Activated CD8-positive, alpha-beta memory T cell treated with anti-CD3 and anti-CD28 coated beads, Interleukin-2, amount 50 U/mL, for 1 hour (primary cell): ENCODE data around the gene TNNT1.
A peak's percentile ranks its signal among the peaks of the same experiment; 100 is the strongest.
"Not testable (repeated sequence)": the region's sequence is repeated elsewhere in the genome, so short reads cannot be mapped to it uniquely, and the experiment has no call there.

ENCODE experiments used
- DNase-seq: peaks from one replicate; pipeline ENCODE4 v3.0.0-alpha.2; 2020; ENCODE audit errors: extremely low read depth

TNNT1 gene, protein sequence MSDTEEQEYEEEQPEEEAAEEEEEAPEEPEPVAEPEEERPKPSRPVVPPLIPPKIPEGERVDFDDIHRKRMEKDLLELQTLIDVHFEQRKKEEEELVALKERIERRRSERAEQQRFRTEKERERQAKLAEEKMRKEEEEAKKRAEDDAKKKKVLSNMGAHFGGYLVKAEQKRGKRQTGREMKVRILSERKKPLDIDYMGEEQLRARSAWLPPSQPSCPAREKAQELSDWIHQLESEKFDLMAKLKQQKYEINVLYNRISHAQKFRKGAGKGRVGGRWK

DNA sequence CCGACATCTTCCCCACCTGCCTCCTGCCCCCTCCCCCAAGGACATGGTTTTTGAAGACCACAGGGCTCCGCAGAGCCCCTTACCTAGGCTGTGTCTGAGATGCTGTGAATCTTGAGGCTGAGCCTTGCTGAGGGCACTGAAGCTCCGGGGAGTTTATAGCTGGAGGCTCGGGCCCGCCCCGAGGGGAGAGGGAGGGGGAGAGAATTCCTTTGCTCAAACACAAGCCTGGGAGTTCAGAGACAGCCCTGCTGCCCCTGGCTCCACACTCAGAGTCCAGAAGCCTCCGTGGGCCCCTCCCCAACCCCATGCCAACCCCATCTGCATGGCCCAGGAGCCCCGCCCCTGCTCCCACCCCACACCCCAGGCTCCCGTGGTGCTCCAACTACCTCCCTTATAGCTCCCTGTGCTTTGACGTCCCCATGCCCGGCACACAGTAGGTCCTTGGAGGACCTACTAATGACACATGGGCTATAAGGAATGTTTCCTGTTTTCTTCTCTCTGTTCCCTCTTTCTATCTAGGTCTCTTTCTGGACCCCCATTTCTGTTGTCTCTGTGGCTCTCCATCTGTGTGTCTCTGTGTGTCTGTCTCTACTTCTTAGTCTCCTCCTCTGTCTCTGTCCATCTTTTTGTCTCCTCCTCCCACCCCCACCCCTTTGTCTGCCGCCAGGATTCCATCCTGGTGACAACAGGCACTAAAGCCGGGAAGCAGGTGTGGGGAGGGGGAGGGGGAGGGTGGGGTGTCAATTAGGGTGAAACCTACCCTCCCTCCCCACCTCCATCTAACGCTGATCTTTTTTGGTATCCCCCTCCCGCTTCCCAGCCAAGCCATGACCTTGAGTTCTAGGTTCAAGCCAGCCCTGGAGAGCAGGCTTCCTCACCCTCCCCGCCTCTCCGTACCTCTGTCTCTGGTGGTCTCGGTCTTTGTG, at the start of gene TNNT1:
TSS of gene TNNT1 (minus strand) at position 129 of the 926 bp plus-strand sequence. CDS start 2,049 bp downstream, outside the sequence.
- DNase-seq = no peak

DNA sequence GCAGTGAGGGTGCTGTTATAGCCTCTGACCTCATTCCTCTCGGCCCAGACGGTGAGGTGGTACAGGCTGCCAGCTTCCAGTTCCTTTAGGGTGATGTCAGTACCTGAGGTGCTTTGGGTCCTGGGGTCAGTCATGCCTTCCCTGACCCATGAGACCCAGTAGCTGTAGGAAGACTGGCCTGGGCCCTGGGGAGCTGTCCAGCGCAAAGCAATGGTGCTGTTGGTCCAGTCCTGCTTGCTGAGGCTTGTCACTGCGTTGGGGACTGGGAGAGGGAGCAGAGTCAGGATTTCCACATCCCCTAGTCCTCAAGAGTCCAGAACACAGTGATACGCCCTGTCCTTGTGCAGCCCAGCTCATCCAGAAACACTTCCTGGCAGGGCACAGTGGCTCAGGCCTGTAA, 49.6 kb upstream of the TNNT1 start:
- DNase-seq = no peak

DNA sequence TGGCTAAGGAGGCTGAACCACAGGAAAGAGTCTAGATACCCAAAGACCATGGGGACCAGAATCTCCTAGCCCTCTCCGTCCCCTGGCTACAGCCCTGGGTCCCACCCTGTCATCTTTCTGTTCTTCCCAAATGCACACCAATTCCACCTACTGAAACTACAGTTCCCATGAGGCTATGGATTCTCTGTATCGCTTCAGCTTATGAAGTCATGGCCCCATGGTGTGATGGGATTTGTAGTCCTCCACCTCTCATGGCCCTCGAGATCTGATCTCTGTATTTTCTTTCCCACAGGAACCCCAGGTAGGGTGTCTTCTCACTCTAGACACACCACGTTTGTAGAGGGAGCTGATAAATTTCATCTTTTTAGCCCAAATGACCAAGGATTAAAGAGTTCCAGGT, 48.5 kb upstream of the TNNT1 start:
- no peak for DNase-seq

DNA sequence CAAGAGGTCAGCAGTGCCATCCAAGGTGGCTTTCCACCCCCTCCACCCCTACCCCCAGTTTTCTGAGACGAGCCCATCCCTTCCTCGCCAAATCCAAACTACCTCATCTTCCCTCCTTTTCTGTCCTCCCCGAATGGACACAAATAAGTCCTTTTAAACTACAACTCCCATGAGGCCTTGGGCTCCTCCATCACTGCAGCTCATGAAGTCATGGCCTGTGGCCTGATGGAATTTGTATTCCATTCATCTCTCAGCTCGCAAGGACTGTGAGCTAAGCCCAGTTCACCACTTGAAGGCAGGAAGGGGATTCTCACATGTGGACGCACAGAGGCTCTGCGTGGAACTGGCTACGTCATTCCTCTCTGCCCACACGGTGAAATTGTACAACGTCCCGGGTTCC, 47.8 kb upstream of the TNNT1 start:
- DNase-seq = no peak

DNA sequence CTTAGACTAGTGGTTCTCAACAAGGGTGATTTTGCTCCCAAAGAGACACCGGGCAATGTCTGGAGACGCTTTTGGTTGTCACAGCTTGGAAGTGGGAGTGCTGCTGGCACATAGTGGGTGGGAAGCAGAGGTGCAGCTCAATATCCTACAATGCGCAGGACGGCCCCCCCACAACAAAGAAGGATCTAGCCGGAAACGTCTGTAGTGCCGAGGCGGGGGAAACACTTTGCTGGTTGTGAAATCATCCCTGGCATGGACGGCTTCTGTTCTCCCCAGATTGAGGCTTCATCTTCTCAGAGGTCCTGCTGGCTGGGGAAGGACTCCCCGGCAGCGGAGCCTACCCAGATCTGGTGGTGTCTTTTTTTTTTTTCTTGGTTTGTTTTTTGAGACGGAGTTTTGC, 44.5 kb upstream of the TNNT1 start:
- no peak for DNase-seq

DNA sequence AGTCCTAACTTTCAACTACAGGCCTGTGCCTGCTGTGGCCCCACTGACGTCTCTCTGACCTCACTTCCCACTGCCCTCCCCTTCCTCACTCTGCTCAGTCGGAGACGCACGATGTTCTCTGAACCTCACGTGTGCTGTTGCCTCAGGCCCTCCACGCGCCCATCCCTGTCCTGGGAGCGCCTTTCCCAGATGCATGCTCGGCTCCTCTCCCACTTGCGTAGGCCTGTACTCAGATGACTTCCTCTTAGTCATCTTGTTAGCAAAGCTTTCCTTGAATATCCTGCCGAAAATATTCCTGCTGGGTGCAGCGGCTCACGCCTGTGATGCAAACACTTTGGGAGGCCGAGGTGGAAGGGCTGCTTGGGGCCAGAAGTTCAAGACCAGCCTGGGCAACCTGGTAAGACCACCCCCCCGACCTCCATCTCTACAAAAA, 40.4 kb upstream of the TNNT1 start:
- no peak for DNase-seq

DNA sequence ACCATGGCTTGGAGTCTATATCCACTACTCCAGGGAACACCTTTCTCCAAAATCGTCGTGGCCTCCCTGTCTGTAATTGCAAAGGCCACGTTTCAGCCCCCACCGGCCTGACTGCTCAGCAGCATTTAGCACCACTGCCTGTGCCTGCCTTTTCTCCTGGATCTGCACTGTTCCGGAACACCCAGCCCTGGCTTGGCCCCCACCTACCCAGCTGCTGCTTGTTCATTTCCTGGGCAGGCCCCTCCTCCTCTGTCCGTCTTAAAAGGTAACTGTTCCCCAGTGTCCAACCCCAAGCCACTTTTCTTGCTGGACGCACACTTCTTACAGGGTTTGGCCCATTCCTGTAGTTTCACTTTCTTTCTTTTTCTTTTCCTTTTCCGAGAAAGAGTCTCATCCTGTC, 39.6 kb upstream of the TNNT1 start:
- no peak for DNase-seq

DNA sequence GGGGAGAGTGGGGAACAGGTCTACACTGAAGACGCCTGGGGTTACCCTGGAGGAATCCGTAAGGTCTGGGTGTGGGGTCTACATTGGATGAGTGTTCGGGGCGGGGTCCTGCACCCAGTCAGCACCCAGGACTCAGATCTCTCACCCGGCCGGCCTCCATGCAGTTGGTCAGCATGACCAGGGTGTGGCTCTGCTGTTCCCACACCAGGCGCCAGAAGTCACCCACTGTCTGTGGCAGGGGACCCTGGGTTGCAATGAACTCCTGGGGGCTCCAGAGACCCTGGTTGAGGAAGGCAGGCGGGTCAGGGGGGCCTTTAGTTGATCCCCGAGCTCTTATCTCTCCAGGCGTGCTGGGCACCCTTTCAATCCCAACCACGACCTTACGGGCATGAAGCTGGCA, 37.1 kb upstream of the TNNT1 start:
- DNase-seq = no peak

DNA sequence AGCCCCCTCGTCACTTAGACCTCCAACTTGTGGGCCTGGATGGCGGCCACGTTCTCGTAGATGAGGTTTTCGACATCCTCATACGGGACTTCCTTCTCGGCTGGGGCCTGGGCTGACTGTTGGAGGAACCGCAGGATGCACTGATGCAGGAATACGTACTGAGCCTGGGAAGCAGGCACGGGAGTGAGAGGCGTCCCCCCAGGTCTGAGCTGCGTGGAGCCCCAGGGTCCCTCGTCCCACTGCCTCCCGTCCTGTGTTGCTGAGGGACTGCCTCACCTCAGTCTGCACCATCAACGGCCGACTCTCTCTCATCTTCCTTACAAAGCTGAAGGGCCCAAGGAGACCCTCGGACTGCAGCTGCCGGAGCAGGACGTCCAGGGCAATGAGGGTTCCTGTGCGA, 32.7 kb upstream of the TNNT1 start:
- no peak for DNase-seq

DNA sequence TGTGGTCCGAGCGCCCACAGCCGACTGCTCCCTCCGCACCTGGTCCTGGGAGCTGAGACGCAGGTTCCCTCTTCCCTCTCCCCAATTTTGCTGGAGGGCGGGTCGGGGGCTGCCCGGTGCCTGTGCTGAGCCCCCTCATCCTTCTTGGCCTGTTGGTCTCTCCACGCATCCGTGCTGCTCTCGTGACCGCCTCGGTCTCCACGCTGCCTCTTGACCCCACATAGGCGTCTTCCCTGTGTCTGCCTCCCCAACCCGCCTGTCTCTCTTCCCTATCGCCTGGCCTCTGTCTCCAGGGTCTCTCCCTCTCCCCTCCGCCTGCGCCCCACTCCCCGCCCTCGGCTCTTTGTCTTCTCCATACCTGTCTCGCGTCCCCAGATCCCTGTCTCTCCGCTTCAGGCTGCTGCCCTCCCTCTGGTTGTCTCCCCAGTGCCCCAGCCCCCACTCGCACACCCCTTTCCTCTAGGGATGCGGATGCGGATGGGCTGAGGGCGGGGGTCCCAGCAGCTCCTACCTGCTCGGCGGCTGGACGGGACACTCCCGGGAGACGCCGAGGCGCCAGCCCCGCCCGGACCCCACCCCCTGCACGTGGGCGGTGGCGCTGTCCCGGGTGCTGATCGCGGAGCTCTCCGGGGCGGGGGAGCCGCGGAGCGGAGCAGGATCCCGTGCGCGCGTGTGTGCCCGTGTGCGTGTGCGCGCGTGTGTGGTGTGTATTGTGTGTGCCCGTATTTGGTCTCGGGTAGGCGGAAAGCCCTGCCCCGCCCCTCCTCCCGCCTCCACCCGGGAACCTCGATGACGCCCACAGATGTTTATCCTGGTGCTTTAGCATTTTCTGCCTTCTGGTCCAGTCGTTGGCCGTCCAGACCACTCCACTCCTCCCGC, 30.8 kb upstream of the TNNT1 start, which contains the start of gene SYT5:
TSS of gene SYT5 (minus strand) at position 684 of the 879 bp plus-strand sequence. CDS start 1,248 bp downstream, outside the sequence.
- no peak for DNase-seq

DNA sequence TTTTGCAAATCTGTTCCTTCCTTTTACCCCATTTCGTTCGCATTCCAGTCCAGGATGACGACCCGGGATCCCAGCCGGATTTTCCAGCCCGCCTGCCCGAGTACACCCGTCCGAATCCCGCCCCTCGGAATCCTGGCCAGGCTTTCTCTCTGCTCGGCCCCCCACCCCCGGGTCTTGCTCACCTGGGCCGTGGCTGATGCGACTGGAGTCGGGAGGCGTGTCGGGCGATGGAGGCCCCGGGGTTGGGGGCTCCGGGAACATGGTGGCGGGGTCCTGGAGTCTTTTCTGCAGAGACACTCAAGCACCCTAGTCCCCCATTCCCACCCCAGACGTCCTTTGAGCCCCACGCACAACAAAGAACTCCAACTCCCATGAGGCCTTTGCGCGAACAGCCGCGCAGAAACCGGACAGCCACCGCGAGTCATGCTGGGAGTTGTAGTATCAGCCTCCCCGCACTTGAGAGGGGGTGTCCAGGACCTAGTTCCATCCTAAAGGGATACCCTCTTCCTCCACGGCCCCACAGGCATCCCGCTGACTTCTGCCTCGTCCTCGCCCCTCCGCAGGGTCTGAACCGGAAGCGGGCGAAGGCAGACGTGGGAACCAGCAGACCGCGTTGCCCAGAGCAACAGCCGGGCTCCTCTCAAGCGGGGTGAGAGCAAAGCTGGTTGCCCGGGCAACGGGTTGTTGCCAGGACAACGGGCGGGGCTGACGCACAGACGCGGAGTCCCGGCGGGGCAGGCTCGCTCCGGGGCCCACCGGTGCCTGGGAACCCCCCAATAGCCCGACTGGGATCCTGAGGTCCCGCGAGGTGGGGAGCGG, 30.0 kb upstream of the TNNT1 start:
- DNase-seq = peak; percentile 90

DNA sequence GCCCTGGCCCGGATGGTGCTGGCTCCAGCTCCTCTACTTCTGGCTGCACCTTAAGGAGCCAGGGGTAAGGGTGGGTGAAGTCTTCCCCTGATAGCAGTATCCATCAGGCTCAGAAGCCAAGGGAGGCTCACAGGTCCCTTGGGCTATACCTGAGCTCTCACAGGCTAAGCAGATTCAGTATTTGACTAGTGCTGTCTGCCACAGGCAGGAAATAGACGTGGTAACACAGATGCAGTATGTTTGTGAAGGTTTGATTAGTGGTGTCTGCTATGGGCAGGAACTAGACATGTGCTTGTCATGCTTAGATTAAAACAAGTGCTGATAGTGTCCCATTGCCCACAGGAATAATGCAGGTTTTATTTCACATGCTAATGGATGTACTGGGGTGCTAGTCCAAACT, 27.1 kb upstream of the TNNT1 start:
- DNase-seq = no peak

DNA sequence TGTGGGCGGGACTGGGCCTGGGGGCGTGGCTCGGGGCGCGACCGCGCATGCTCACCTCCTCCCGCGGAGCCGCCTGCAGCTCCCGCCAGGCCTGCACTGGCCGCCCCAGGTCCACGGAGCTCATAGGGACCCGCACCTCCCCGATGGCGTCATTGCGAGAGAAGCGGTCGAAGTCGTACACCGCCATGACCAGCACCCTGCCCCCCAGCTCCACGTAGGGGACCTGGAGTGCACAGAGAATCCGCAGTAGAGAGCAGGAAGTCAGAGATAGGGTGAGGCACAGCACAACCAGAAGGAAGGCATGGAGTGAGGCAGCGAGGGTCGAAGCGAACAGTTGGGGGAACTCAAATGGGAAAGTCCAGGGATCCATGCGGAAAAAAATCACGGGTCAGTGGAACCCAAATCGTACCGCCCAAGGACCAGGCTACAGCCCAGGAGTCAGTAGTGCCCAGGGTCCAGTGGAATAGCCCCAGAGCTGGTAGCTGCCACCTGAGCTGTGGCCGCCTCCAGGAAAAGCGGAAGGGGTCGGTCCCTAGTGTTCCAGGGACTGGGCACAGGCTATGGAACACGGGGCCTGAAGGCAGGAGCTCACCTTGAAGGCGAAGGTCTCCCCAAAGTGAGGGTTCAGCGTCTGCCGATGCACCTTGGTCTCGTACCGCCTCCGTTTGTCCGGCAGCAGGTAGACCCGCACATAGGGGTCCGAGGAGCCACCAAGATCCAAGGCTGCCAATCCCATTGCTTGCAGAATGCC, 26.3 kb upstream of the TNNT1 start:
- DNase-seq = no peak

DNA sequence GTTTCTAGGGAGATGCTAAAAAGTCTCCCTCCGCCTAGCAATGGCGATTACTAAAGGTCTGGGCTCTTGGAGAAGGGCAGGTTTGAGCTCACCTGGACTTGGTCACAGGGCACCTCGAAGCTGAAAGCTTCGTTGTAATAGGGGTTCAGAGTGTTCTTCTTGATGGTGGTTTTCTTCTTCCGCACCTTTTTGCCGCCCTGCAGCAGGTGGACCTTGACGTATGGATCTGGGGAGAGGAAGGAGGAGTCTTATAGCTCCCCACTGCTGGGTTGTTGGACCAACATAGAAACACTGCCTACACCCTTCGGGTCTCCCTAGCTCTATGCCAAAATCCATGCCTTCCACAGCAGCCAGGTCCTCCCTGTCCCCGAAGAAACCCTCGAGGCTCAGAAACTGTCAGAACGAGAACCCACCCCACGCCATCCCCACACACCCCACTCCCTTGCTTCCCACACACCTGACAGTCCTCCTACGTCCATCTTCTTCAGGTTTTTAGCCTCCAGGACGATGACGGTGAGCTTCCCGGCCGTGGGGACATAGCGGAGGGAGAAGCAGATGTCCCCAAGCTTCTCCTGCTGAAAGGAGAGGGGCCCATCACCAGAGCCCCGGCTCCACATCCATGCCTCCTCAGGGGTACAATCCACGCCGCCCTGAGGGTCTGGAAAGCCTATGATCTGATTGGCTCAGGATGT, 25.6 kb upstream of the TNNT1 start:
- DNase-seq = no peak

DNA sequence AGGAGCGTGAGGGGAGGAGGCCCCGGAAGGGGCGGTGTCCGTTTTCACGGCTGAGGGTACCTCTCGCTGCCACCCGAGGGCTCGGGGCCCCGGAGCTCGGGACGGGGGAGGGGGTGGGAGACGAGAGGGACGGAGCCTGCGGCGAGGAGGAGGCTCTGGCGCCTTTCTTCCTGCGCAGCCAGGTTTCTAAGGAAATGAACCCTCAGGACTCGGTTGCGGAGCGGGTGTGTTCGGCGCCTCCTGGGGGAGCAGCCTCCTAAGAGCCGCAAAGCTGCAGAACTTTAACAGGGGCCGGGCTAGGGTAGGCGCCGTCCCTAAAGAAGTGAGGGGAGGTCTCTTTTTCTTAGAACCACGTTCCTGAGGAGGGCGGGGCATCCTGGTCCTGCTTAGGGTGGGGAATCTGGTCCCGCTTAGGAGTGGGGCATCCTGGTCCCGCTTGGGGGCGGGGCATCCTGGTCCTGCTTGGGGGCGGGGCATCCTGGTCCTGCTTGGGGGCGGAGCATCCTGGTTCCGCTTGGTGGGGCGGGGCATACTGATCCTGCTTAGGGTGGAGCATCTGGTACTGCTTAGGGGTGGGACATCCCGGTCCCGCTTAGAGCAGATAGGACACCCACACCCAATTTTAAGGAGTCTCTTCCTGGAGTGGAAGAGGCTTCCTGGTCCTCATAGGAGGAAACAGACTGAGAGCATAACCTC, 24.9 kb upstream of the TNNT1 start:
- no peak for DNase-seq

DNA sequence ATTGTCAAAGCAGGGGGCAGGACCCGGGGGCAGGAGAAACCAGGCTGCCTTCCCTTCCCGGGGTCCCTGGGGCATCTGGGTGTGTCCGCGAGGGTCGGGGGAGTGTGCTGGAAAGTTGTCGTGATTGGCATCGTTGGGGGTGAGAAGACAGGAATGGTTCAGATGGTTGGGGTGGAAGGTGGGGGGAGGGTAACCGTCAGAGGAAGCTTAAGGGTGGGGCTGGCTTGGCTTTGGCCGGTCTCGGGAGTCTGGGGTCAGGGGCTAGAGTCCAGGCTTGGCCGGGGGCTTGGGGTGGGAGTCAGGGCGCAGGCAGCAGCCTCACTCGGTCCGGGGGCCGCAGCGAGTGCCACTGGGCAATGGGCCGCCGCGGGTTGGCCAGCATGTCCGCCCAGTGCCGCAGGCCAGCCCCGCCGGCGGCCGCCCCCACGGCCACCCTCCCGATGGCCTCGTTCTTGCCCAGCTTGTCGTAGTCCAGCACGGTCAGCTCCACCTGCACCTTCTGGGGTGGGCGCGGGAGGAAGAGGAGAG, 24.2 kb upstream of the TNNT1 start:
- no peak for DNase-seq

DNA sequence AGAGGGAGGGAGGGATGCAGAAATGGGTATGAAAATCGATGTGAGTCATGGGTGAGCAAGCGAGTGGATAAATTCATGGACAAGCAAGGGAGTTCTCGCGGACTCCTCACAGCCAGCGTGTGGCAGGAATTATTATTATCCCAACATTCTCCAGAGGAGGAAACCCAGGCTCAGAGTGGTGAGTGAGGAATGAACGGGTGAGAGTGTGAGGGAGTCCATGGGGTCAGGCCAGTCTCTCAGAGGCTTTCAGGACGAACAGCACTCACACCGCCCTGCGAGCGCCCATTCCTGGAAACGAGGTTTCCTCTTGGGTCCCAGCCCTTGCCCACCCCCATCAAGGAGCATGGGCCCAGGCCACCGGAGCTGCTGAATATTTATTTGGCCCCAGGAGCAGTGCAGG, 23.7 kb upstream of the TNNT1 start:
- no peak for DNase-seq

DNA sequence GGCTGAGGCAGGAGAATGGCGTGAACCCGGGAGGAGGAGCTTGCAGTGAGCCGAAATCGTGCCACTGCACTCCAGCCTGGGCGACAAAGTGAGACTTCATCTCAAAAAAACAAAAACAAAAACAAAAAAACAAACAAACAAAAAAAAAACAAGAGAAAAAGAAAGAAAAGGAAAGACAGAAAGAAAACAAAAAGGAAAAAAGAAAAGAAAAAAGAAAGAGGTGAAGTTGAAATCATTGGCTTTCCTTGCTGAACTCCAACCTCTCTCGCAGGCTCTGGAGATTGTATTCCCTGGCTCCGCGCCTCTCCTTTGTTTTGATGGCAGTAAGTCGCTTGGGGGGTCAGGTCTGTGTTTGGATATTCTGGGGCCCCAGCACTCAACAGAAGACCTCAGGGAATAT, 23.3 kb upstream of the TNNT1 start:
- not testable (repeated sequence) for DNase-seq

DNA sequence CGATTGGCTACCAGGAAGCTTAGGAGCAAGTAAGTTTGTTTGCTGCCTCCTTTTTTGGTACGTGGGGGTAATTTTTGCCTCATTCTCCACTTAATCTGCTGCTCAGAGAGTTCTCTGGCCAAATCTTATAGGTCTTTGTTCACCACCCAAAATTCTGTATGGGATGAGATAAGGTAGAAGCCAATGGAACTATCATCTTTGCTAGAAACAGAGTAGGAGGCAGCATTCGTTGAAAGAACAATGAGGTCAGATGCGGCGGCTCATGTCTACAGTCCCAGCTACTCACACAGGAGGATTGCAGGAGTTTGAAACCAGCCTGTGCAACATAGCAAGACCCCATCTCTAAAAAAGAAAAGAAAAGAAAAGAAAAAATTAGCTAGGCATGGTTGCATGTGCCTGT, 22.4 kb upstream of the TNNT1 start:
- DNase-seq = no peak
